Uterus (tissue), 2 donors: Measurements from ENCODE around the gene LPGAT1.

Experiments used
- POLR2A ChIP-seq, 2 donors: fragments of 450-650 bp; IDR thresholded peaks; one replicate each; pipeline ENCODE4 v1.6.1; 2016; ENCODE audit warnings: antibody characterized with exemption in 2 of 2, mild to moderate bottlenecking in 1 of 2, moderate library complexity in 1 of 2
- TF ChIP-seq, protein P1 (sequence below), 4 experiments: fragments of 200-600 bp in 2 of 4; fragments of 450-650 bp in 2 of 4; sonication (generic) in 2 of 4; IDR thresholded peaks; one replicate each; pipeline ENCODE4 v1.5.1; 2016 to 2019; ENCODE audit warnings: antibody characterized with exemption in 4 of 4, mild to moderate bottlenecking in 2 of 4, moderate library complexity in 1 of 4

- no peak for TF ChIP-seq POLR2A (IDR thresholded peaks at IDR 0.05)
- TF ChIP-seq, protein P1, sequence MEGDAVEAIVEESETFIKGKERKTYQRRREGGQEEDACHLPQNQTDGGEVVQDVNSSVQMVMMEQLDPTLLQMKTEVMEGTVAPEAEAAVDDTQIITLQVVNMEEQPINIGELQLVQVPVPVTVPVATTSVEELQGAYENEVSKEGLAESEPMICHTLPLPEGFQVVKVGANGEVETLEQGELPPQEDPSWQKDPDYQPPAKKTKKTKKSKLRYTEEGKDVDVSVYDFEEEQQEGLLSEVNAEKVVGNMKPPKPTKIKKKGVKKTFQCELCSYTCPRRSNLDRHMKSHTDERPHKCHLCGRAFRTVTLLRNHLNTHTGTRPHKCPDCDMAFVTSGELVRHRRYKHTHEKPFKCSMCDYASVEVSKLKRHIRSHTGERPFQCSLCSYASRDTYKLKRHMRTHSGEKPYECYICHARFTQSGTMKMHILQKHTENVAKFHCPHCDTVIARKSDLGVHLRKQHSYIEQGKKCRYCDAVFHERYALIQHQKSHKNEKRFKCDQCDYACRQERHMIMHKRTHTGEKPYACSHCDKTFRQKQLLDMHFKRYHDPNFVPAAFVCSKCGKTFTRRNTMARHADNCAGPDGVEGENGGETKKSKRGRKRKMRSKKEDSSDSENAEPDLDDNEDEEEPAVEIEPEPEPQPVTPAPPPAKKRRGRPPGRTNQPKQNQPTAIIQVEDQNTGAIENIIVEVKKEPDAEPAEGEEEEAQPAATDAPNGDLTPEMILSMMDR (IDR thresholded peaks at IDR 0.05): no peak
Observed at GRCh38 chr1:211811848-211812247, 18.7 kb downstream of the LPGAT1 start.
